Endodermal cell (in vitro differentiated cells): ENCODE measurements around the gene D2HGDH. TPM values are rescaled to one million over a fixed set of nuclear protein-coding genes. Genes with fewer than 3 reads are reported as not detected.

Experiments
- DNase-seq: peaks from one replicate; pipeline ENCODE4 v3.0.0-alpha.2; 2017
- H3K27ac ChIP-seq: 2 replicates; pipeline ENCODE4 v1.5.1; 2013; ENCODE audit warnings: mild to moderate bottlenecking, low read depth, low read length, moderate library complexity
- H3K27me3 ChIP-seq: 2 replicates; pipeline ENCODE4 v1.6.1; 2013; ENCODE audit warnings: mild to moderate bottlenecking, low read length, moderate library complexity; ENCODE audit not compliant: insufficient read depth, control insufficient read depth, poor library complexity, severe bottlenecking
- H3K36me3 ChIP-seq: 2 replicates; pipeline ENCODE4 v1.7.0; 2013; ENCODE audit warnings: mild to moderate bottlenecking, low read length, moderate library complexity; ENCODE audit not compliant: control insufficient read depth, insufficient read depth
- H3K4me1 ChIP-seq: one replicate; pipeline ENCODE4 v1.7.0; 2013; ENCODE audit warnings: low read length; ENCODE audit not compliant: control insufficient read depth, insufficient read depth
- H3K4me3 ChIP-seq: 2 replicates; pipeline ENCODE4 v1.5.1; 2013; ENCODE audit warnings: mild to moderate bottlenecking, low read length, moderate library complexity
- H3K9ac ChIP-seq: 2 replicates; pipeline ENCODE4 v1.6.1; 2013; ENCODE audit warnings: mild to moderate bottlenecking, low read length, moderate library complexity; ENCODE audit not compliant: poor library complexity, severe bottlenecking; ENCODE audit errors: extremely low read depth
- H3K9me3 ChIP-seq: 2 replicates; pipeline ENCODE4 v1.6.1; 2013; ENCODE audit warnings: mild to moderate bottlenecking, low read length, moderate library complexity; ENCODE audit not compliant: control insufficient read depth
- H3K27ac Mint-ChIP-seq: 2 replicates; pipeline ENCODE4 v1.8.0; 2020; ENCODE audit warnings: mixed read lengths
- H3K27me3 Mint-ChIP-seq: 2 replicates; pipeline ENCODE4 v1.8.0; 2021; ENCODE audit warnings: mild to moderate bottlenecking, mixed read lengths; ENCODE audit not compliant: insufficient read depth
- H3K36me3 Mint-ChIP-seq: 2 replicates; pipeline ENCODE4 v1.8.0; 2020; ENCODE audit warnings: low read depth, mixed read lengths
- H3K4me1 Mint-ChIP-seq: 2 replicates; pipeline ENCODE4 v1.8.0; 2020; ENCODE audit warnings: mixed read lengths
- H3K4me3 Mint-ChIP-seq: 2 replicates; pipeline ENCODE4 v1.8.0; 2020; ENCODE audit warnings: mild to moderate bottlenecking, moderate library complexity, mixed read lengths
- H3K9me3 Mint-ChIP-seq: 2 replicates; pipeline ENCODE4 v1.8.0; 2020; ENCODE audit warnings: mild to moderate bottlenecking, mixed read lengths
- WGBS, 2 experiments: methylation state at CpG; one replicate each; pipeline versions ENCODE4 v1.1.5 to v1.1.7; 2013; ENCODE audit warnings: missing lambda C conversion rate in 2 of 2, mixed read lengths in 1 of 2; ENCODE audit not compliant: insufficient coverage in 1 of 2, insufficient read length in 1 of 2; 5-methylcytosine and 5-hydroxymethylcytosine counted together
- total RNA-seq, 2 donors: library from RNA; stranded (reverse); fragmentation: NEBNext Ultra II Directional in 1 of 2; extraction: Animal tissue kit (Norgen Biotek cat#: 25700) in 1 of 2; gene quantifications; 2 replicates in 1 of 2; 3 replicates in 1 of 2; pipeline ENCODE4 v1.2.1, GENCODE V29; 2021
- TF ChIP-seq, protein P1 (sequence below): fragments of 200-600 bp; sonication (generic); conservative IDR thresholded peaks from 2 replicates; pipeline ENCODE4 v1.5.0; 2021; ENCODE audit warnings: antibody characterized with exemption, mild to moderate bottlenecking

D2HGDH gene
- total RNA-seq, 2 donors from 2014 or later = 25.1 to 34.8 TPM

DNA sequence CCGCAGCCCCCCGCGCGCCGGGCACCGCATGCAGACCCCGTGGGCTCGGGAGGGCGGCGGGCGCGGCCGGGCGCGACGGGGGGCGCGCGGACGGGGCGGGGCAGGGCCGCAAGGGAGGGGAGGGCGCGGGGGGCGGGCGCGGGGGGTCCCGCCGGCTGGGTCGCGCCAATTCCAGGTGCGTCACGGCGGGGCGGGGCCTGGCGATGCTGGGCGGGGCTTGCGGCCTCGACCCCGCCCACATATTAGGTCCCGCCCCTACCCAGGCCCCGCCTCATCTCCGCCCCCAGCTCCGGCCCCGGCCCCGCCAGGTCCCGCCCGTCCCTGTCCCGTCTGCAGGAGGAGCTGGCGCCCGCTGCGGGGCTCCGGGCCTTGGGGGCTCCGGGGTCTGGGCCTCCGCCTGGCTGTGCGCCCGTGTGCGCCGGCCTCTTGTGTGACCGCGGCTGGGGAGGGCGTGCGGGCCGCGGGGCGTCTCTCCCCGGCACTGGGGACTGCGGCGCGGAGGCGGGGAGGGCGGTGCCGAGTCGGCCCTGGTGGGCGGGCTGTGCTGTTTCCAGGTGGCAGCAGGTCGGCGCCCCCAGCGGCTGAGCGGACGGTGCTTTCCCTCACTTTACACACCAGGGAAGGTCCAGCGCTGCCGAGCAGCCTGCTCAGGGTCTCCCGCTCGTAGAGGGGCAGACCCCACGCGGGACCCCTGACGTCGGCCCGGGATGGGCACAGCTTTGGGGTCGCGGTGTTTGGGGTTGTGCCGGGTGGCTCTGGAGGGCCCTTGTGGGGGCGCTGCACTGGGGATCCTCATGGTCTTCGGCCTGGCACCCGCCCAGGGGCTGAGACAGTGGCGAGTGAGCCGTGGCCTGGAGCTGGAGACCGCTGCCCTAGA lies 32.0 kb upstream of the D2HGDH start:
- peak; percentile 96 for DNase-seq
- Histone ChIP-seq H3K27me3 (no peaks in the 10 kb centered on the region), H3K4me3 (peak overlapping the region; percentile 85), H3K4me1 (no peaks in the 10 kb centered on the region), H3K27ac (peak overlapping the region; percentile 96), H3K9ac (peak overlapping the region; percentile 67), H3K9me3 (peaks cover 19% of the 10 kb centered on the region), H3K36me3 (peaks cover 34% of the 10 kb centered on the region)
- H3K27ac Mint-ChIP-seq = peak overlapping the region; percentile 85
- WGBS, 2 experiments = 0 to 1% methylated on average over 37 to 96 of the region's 98 CpGs
- H3K4me3 Mint-ChIP-seq = peak overlapping the region; percentile 71
- TF ChIP-seq, protein P1, sequence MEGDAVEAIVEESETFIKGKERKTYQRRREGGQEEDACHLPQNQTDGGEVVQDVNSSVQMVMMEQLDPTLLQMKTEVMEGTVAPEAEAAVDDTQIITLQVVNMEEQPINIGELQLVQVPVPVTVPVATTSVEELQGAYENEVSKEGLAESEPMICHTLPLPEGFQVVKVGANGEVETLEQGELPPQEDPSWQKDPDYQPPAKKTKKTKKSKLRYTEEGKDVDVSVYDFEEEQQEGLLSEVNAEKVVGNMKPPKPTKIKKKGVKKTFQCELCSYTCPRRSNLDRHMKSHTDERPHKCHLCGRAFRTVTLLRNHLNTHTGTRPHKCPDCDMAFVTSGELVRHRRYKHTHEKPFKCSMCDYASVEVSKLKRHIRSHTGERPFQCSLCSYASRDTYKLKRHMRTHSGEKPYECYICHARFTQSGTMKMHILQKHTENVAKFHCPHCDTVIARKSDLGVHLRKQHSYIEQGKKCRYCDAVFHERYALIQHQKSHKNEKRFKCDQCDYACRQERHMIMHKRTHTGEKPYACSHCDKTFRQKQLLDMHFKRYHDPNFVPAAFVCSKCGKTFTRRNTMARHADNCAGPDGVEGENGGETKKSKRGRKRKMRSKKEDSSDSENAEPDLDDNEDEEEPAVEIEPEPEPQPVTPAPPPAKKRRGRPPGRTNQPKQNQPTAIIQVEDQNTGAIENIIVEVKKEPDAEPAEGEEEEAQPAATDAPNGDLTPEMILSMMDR = peak; percentile 81
- H3K36me3 Mint-ChIP-seq = peaks cover 39% of the 10 kb centered on the region
- peaks cover 5% of the 10 kb centered on the region for H3K4me1 Mint-ChIP-seq
- peaks cover 16% of the 10 kb centered on the region for H3K9me3 Mint-ChIP-seq
- no peaks in the 10 kb centered on the region for H3K27me3 Mint-ChIP-seq

DNA sequence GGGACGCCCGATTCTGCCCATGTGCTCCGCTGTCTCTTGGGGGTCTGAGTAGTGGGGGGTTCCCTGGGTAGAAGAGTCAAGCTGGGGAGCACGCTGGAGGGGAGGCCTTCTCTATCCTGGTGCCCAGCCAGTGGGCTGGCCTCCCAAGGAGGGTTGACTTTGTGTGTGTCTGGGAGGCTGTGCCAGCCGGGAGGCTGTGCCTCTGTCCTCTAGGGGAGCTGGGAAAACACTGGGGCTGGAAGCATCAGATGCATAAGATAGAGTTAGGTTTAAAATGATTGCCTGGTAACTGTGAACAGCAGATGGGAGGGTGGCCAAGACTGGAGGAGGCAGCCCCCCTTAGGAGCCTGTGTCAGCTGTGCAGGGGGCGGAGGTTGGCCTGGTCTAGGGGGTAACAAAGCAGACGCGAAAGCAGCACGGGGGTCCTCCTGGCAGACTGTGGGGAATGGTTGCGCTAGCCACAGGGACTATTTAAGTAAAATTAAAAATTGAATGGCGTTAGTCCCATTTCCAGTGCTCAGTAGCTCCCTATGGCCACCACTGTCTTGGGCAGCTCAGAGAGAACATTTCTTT lies 31.3 kb upstream of the D2HGDH start:
- H3K4me1 Mint-ChIP-seq = peaks cover 5% of the 10 kb centered on the region
- TF ChIP-seq, protein P1 = no peak

DNA sequence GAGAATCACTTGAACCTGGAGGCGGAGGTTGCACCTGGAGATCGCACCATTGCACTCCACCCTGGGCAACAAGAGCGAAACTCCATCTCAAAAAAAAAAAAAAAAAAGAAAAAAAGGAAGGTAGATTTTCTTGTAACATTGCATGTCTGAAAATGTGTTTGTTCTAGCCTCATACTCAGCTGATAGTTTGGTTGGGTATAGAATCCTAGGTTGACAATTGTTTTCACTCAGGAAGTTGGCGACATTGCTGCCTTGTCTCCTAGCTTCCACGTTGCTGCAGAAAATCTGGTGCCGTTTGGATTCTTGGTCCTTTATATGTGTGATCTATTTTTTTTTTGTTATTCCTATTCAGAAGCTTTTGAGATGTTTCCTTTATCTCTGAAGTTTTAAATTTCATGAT lies 27.9 kb upstream of the D2HGDH start:
- no peak for DNase-seq
- H3K9me3 Mint-ChIP-seq = peaks cover 13% of the 10 kb centered on the region
- TF ChIP-seq, protein P1 = no peak
- H3K4me1 Mint-ChIP-seq = peaks cover 5% of the 10 kb centered on the region
- Histone ChIP-seq H3K36me3 (peaks cover 66% of the 10 kb centered on the region), H3K4me3 (no peak overlapping the region), H3K4me1 (no peaks in the 10 kb centered on the region), H3K27me3 (no peaks in the 10 kb centered on the region), H3K9ac (no peak overlapping the region), H3K27ac (no peak overlapping the region), H3K9me3 (peaks cover 20% of the 10 kb centered on the region)
- H3K27me3 Mint-ChIP-seq = no peaks in the 10 kb centered on the region
- WGBS, 2 experiments = 93 to 97% methylated on average over 2 to 6 of the region's 6 CpGs
- no peak overlapping the region for H3K4me3 Mint-ChIP-seq
- peaks cover 70% of the 10 kb centered on the region for H3K36me3 Mint-ChIP-seq
- H3K27ac Mint-ChIP-seq = no peak overlapping the region

More for the DNA sequence above, 31.3 kb upstream of the D2HGDH start:
- Histone ChIP-seq H3K4me1 (no peaks in the 10 kb centered on the region), H3K36me3 (peaks cover 40% of the 10 kb centered on the region), H3K9ac (peak overlapping the region; percentile 67), H3K27me3 (no peaks in the 10 kb centered on the region), H3K9me3 (peaks cover 20% of the 10 kb centered on the region), H3K27ac (peak overlapping the region; percentile 37), H3K4me3 (peak overlapping the region; percentile 85)
- WGBS, 2 experiments = 51 to 80% methylated on average over 6 to 11 of the region's 11 CpGs
- Mint-ChIP-seq H3K27me3 (no peaks in the 10 kb centered on the region), H3K27ac (peak overlapping the region; percentile 85), H3K36me3 (peaks cover 47% of the 10 kb centered on the region), H3K9me3 (peaks cover 16% of the 10 kb centered on the region), H3K4me3 (peak overlapping the region; percentile 71)
- no peak for DNase-seq
